Heart left ventricle (tissue), 13 donors: ENCODE results near the gene KCNC3.

Experiments
- POLR2A ChIP-seq, 2 donors: fragments of 450-650 bp; IDR thresholded peaks; one replicate each; pipeline ENCODE4 v1.6.1; 2017; ENCODE audit warnings: antibody characterized with exemption in 2 of 2, mild to moderate bottlenecking in 2 of 2, moderate library complexity in 2 of 2
- TF ChIP-seq, protein P1 (sequence below), 12 donors: fragments of 200-600 bp; sonication (generic) in 4 of 12; IDR thresholded peaks; one replicate each; pipeline versions ENCODE4 v1.5.0 to v1.8.0; 2018 to 2022; ENCODE audit warnings: antibody characterized with exemption in 12 of 12, mild to moderate bottlenecking in 5 of 12
- donor health status: ischemic (EF 13 %, LVEDD 7.1; RV severe dilation, severe dysfunction).
- donor health status: DM: no; HTN: yes; CAD: no.
- donor health status: DM: no; HTN: no; CAD: no.
- donor health status: ischemic (EF 25% LVEDD 6.9; RV normal size, moderate dysfunction).
- donor health status: ischemic (EF 25% LVEDD 5.7; RV mildly dilated, moderate dysfunction).
- donor health status: ischemic (EF 35%, LVEDD 5.7; RV mildly dilated, moderate dysfunction).
- donor health status: nonischemic (EF 11% LVEDD 7.7; RV severe dilation, severe dysfunction).
- donor health status: DM: yes; HTN: yes; CAD: no.
- donor health status: PGD.
- donor health status: ischemic (EF 29% LVEDD 5.4; RV normal size, mild dysfunction).
- donor health status: nonischemic (EF 23%, LVEDD 6.1; RV moderate dilation, normal function).

DNA sequence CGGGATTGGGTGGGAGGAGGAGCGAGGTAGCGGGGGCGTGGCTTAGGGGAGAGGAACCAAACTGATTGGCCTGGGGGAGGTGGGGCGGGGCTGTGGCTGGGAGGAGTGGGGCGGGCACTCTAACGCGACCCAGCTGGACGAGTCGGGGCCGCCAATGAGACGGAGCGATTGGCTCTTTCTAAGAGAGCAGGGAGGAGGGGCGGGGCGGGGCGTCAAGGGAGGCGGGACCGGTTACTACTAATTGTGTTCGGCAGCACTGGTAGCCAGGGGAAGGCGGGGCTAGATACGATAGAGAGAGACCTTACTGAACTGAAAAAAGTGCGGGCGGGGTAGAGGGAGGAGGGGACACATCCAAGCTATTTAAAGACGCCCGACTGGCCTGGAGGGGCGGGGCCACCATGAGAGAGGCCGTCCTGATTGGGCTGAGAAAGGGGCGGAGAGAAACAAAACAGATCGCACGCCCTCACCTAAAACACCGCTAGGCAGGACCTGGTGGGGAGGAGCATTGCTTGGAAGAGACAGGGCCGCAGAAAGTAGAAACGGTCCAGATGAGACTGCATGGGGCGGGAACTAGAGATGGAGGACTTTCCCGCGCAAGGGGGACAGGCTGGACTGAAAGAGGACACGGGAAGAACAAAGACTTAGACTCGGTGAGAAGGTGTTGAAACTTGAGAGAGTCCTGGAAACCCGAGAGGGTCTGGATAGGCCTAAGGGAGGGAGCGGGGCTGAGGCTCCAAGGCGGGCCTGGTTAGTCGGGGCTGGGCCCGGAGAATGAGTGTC, at the start of gene KCNC3:
- TF ChIP-seq, protein P1, sequence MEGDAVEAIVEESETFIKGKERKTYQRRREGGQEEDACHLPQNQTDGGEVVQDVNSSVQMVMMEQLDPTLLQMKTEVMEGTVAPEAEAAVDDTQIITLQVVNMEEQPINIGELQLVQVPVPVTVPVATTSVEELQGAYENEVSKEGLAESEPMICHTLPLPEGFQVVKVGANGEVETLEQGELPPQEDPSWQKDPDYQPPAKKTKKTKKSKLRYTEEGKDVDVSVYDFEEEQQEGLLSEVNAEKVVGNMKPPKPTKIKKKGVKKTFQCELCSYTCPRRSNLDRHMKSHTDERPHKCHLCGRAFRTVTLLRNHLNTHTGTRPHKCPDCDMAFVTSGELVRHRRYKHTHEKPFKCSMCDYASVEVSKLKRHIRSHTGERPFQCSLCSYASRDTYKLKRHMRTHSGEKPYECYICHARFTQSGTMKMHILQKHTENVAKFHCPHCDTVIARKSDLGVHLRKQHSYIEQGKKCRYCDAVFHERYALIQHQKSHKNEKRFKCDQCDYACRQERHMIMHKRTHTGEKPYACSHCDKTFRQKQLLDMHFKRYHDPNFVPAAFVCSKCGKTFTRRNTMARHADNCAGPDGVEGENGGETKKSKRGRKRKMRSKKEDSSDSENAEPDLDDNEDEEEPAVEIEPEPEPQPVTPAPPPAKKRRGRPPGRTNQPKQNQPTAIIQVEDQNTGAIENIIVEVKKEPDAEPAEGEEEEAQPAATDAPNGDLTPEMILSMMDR (IDR thresholded peaks at IDR 0.05) = no peak
- TF ChIP-seq POLR2A (IDR thresholded peaks at IDR 0.05) = peak; percentile 69 to 72
